PC-9 (cell line): Measurements from ENCODE around the gene ADPGK.

Source experiments
- EZH2 ChIP-seq: fragments of 200-600 bp; sonication (generic); IDR thresholded peaks from 2 replicates; pipeline ENCODE4 v1.8.0; 2017; ENCODE audit warnings: antibody characterized with exemption, low read depth
- TF ChIP-seq, protein P1 (sequence below): fragments of 200-600 bp; sonication (generic); conservative IDR thresholded peaks from 2 replicates; pipeline ENCODE4 v1.6.1; 2017; ENCODE audit warnings: mixed run types, antibody characterized with exemption, mild to moderate bottlenecking, moderate library complexity

GRCh38 chr15:72732516-72732915, 51.0 kb downstream of the ADPGK start:
- no peak for TF ChIP-seq EZH2
- TF ChIP-seq, protein P1, sequence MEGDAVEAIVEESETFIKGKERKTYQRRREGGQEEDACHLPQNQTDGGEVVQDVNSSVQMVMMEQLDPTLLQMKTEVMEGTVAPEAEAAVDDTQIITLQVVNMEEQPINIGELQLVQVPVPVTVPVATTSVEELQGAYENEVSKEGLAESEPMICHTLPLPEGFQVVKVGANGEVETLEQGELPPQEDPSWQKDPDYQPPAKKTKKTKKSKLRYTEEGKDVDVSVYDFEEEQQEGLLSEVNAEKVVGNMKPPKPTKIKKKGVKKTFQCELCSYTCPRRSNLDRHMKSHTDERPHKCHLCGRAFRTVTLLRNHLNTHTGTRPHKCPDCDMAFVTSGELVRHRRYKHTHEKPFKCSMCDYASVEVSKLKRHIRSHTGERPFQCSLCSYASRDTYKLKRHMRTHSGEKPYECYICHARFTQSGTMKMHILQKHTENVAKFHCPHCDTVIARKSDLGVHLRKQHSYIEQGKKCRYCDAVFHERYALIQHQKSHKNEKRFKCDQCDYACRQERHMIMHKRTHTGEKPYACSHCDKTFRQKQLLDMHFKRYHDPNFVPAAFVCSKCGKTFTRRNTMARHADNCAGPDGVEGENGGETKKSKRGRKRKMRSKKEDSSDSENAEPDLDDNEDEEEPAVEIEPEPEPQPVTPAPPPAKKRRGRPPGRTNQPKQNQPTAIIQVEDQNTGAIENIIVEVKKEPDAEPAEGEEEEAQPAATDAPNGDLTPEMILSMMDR: no peak
